ENCODE results near the gene SYNGR1. TPM values are rescaled to one million over a fixed set of nuclear protein-coding genes. Genes with fewer than 3 reads are reported as not detected.

Gene SYNGR1
- total and polyA plus RNA-seq, 9 donors = 13.1 to 104 (median 74.7) TPM

DNA sequence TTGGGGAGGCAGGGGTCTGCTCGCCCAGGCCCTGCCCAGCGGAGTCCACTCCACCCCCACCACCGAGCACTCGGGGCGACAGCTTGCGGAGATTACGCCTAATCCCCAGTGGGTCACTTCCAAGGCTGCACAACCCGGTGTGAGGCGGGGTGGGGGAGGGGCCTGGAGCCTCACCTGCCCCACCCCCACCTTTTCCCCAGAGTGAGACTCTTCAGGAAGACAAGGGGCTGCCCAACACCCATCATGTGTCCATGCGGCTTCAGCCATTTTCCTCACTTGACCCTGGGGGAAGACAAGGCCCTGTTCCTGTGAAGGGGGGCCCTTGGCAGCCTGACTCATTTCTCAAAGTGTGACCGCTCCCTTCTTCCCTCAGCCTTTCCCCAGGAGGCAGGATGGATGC lies 12.5 kb downstream of the SYNGR1 start:
- Histone ChIP-seq H3K27ac (no peak overlapping the region), H3K4me1 (ENCODE audit: insufficient read depth) (peaks cover 11% of the 10 kb centered on the region), H3K9me3 (no peaks in the 10 kb centered on the region), H3K4me3 (no peak overlapping the region), H3K36me3 (no peaks in the 10 kb centered on the region), H3K27me3 (no peaks in the 10 kb centered on the region)
- TF ChIP-seq, protein P1, sequence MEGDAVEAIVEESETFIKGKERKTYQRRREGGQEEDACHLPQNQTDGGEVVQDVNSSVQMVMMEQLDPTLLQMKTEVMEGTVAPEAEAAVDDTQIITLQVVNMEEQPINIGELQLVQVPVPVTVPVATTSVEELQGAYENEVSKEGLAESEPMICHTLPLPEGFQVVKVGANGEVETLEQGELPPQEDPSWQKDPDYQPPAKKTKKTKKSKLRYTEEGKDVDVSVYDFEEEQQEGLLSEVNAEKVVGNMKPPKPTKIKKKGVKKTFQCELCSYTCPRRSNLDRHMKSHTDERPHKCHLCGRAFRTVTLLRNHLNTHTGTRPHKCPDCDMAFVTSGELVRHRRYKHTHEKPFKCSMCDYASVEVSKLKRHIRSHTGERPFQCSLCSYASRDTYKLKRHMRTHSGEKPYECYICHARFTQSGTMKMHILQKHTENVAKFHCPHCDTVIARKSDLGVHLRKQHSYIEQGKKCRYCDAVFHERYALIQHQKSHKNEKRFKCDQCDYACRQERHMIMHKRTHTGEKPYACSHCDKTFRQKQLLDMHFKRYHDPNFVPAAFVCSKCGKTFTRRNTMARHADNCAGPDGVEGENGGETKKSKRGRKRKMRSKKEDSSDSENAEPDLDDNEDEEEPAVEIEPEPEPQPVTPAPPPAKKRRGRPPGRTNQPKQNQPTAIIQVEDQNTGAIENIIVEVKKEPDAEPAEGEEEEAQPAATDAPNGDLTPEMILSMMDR (IDR thresholded peaks at IDR 0.05) = no peak
- intact Hi-C loops (cut with DNase I) = no loop called here
- 50 to 70% (median 59%) methylated on average over 11 of the region's 11 CpGs for WGBS, 3 donors
- no peak for DNase-seq

- H3K4me3 ChIP-seq = no peak overlapping the region
- peak overlapping the region in 1 of 2 donors; percentile 14 for H3K27ac ChIP-seq
- WGBS, 3 donors = 79 to 84% (median 83%) methylated on average over 4 of the region's 4 CpGs
- no peaks in the 10 kb centered on the region for H3K27me3 ChIP-seq
- intact Hi-C loops (cut with DNase I) = no loop called here
- peaks cover 11% of the 10 kb centered on the region for H3K4me1 ChIP-seq (ENCODE audit: insufficient read depth)
- no peaks in the 10 kb centered on the region for H3K9me3 ChIP-seq
- DNase-seq = no peak
- TF ChIP-seq POLR2A (IDR thresholded peaks at IDR 0.05) (no peak), EP300 (IDR thresholded peaks at IDR 0.05) (no peak)
- no peaks in the 10 kb centered on the region for H3K36me3 ChIP-seq
Observed at GRCh38 chr22:39362932-39363331, 13.1 kb downstream of the SYNGR1 start.

GRCh38 chr22:39363751-39364515 lies 14.1 kb downstream of the SYNGR1 start:
- intact Hi-C loops (cut with DNase I) = no loop called here
- peak overlapping the region; percentile 30 to 50 for H3K27ac ChIP-seq
- 12 to 27% (median 24%) methylated on average over 17 to 19 of the region's 19 CpGs for WGBS, 3 donors
- DNase-seq = peak in 3 of 5 donors; percentile 37 to 68 (median 50)
- no peaks in the 10 kb centered on the region for H3K36me3 ChIP-seq
- TF ChIP-seq POLR2A (IDR thresholded peaks at IDR 0.05) (no peak), EP300 (IDR thresholded peaks at IDR 0.05) (no peak)
- TF ChIP-seq, protein P1 (IDR thresholded peaks at IDR 0.05) = no peak
- H3K9me3 ChIP-seq = no peaks in the 10 kb centered on the region
- peaks cover 14% of the 10 kb centered on the region for H3K4me1 ChIP-seq (ENCODE audit: insufficient read depth)
- no peaks in the 10 kb centered on the region for H3K27me3 ChIP-seq
- no peak overlapping the region for H3K4me3 ChIP-seq

DNA sequence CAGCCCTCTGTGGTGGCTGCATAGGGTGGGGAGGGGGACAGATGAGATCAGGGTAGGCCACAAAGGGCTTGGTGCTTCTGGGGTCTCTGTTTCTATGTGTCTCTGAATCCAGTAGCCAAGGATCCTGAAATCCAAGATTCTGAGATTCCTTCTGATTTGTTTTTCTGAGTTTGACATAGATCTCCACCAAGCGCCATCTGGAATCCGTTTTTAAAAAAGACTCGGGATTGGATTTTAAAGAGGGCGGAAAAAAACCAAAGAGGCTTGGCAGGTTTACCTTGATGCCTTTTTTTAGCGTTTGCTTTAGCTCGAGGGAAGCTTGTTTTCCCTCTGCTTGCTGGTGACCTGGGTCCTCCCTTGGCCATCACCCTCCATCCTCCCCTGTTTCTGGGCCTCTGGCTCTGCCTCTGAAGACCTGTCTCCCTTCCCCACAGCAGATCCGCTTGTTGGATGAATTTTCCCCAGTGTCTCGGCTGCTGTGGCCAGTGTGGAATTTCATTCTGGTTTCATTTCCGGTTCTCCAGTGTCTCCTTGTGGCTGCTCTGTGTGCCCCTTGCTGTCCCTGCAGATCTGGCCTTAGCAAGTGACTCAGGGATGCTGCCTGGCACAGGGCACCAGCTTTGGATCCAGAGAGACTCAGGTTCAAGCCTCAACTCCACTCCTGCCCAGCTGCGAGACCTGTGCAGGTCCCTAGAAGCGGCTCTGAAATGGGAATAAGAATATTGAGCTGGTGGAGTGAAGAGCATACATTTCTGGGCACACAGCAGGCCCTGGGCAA lies 15.1 kb downstream of the SYNGR1 start:
- peaks cover 14% of the 10 kb centered on the region for H3K4me1 ChIP-seq (ENCODE audit: insufficient read depth)
- 50 to 61% (median 54%) methylated on average over 11 of the region's 11 CpGs for WGBS, 3 donors
- DNase-seq = no peak
- no peaks in the 10 kb centered on the region for H3K27me3 ChIP-seq
- intact Hi-C loops (cut with DNase I) = no loop called here
- no peaks in the 10 kb centered on the region for H3K36me3 ChIP-seq
- no peaks in the 10 kb centered on the region for H3K9me3 ChIP-seq
- no peak for TF ChIP-seq POLR2A (IDR thresholded peaks at IDR 0.05)
- TF ChIP-seq, protein P1 (IDR thresholded peaks at IDR 0.05) = no peak
- no peak overlapping the region for H3K4me3 ChIP-seq
- H3K27ac ChIP-seq = no peak overlapping the region

DNA sequence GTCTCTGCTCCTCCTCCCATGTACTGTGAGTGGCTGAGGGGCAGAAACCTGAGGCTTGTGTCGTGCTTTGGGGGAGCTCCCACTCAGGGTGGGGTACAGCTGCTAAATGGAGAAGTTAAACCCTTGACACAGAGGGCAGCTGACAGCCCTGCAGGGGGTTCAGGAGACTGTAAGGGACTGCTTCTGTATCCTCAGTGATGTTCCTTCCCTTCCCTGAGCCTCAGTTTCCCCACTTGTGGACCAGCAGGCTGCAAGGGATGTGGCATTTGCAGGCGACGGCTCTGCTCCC lies 15.6 kb downstream of the SYNGR1 start:
- intact Hi-C loops (cut with DNase I) = no loop called here
- H3K27ac ChIP-seq = no peak overlapping the region
- H3K4me1 ChIP-seq (ENCODE audit: insufficient read depth) = peaks cover 14% of the 10 kb centered on the region
- TF ChIP-seq EP300 (IDR thresholded peaks at IDR 0.05) = no peak
- 93 to 95% (median 93%) methylated on average over 3 of the region's 3 CpGs for WGBS, 3 donors
- DNase-seq = no peak
- H3K4me3 ChIP-seq = no peak overlapping the region
- H3K36me3 ChIP-seq = no peaks in the 10 kb centered on the region
- H3K27me3 ChIP-seq = no peaks in the 10 kb centered on the region
- no peaks in the 10 kb centered on the region for H3K9me3 ChIP-seq
